ENCODE data around the gene SH3GL2. TPM values are rescaled to one million over a fixed set of nuclear protein-coding genes. Genes with fewer than 3 reads are reported as not detected.

SH3GL2 gene
- total RNA-seq, 4 donors from 2014 or later, result not detected

- Histone ChIP-seq H3K36me3 (no peaks in the 10 kb centered on the region), H3K4me1 (no peaks in the 10 kb centered on the region), H3K9me3 (no peaks in the 10 kb centered on the region), H3K27me3 (no peaks in the 10 kb centered on the region), H3K4me3 (no peak overlapping the region), H3K27ac (no peak overlapping the region)
- no peak for DNase-seq (ENCODE audit: low spot score in 2 of 2)
- TF ChIP-seq EP300 (IDR thresholded peaks at IDR 0.05), result no peak
- TF ChIP-seq CTCF (IDR thresholded peaks at IDR 0.05), result no peak
- no peak for TF ChIP-seq POLR2A (IDR thresholded peaks at IDR 0.05)
These were observed 45.7 kb downstream of the SH3GL2 start for GRCh38 chr9:17624571-17624970.

GRCh38 chr9:17625644-17626388, 47.0 kb downstream of the SH3GL2 start:
- WGBS, 2 donors, result 61 to 82% methylated on average over 6 of the region's 6 CpGs
- Histone ChIP-seq H3K4me1 (no peaks in the 10 kb centered on the region), H3K27me3 (no peaks in the 10 kb centered on the region), H3K9me3 (no peaks in the 10 kb centered on the region), H3K36me3 (no peaks in the 10 kb centered on the region), H3K27ac (no peak overlapping the region), H3K4me3 (no peak overlapping the region)
- DNase-seq (ENCODE audit: low spot score in 2 of 2), result no peak
- TF ChIP-seq POLR2A (IDR thresholded peaks at IDR 0.05) (no peak), CTCF (IDR thresholded peaks at IDR 0.05) (no peak), EP300 (IDR thresholded peaks at IDR 0.05) (no peak)

- no peaks in the 10 kb centered on the region for H3K27me3 ChIP-seq
- no peaks in the 10 kb centered on the region for H3K4me1 ChIP-seq
- TF ChIP-seq CTCF (IDR thresholded peaks at IDR 0.05), result no peak
- TF ChIP-seq EP300 (IDR thresholded peaks at IDR 0.05), result no peak
- TF ChIP-seq POLR2A (IDR thresholded peaks at IDR 0.05), result no peak
- H3K36me3 ChIP-seq, result no peaks in the 10 kb centered on the region
- 54 to 58% methylated on average over 3 of the region's 3 CpGs for WGBS, 2 donors
- H3K9me3 ChIP-seq, result no peaks in the 10 kb centered on the region
- DNase-seq (ENCODE audit: low spot score in 2 of 2), result no peak
- no peak overlapping the region for H3K27ac ChIP-seq
- H3K4me3 ChIP-seq, result no peak overlapping the region
These were observed 48.8 kb downstream of the SH3GL2 start for GRCh38 chr9:17627641-17628040.

GRCh38 chr9:17628624-17629023, 49.8 kb downstream of the SH3GL2 start:
- H3K4me3 ChIP-seq, result no peak overlapping the region

More at GRCh38 chr9:17628624-17629023, 49.8 kb downstream of the SH3GL2 start:
- WGBS, 2 donors, result 89 to 95% methylated on average over 2 of the region's 2 CpGs
- TF ChIP-seq EP300 (IDR thresholded peaks at IDR 0.05) (no peak), CTCF (IDR thresholded peaks at IDR 0.05) (no peak), POLR2A (IDR thresholded peaks at IDR 0.05) (no peak)
- no peak overlapping the region for H3K27ac ChIP-seq
- H3K27me3 ChIP-seq, result no peaks in the 10 kb centered on the region
- no peak for DNase-seq (ENCODE audit: low spot score in 2 of 2)
- H3K9me3 ChIP-seq, result no peaks in the 10 kb centered on the region
- no peaks in the 10 kb centered on the region for H3K4me1 ChIP-seq
- H3K36me3 ChIP-seq, result no peaks in the 10 kb centered on the region
